ENCODE data around the gene MKLN1. TPM values are rescaled to one million over a fixed set of nuclear protein-coding genes. Genes with fewer than 3 reads are reported as not detected.

Gene MKLN1
- total RNA-seq, 4 donors from 2014 or later = 15.2 to 42.3 (median 24.0) TPM

DNA sequence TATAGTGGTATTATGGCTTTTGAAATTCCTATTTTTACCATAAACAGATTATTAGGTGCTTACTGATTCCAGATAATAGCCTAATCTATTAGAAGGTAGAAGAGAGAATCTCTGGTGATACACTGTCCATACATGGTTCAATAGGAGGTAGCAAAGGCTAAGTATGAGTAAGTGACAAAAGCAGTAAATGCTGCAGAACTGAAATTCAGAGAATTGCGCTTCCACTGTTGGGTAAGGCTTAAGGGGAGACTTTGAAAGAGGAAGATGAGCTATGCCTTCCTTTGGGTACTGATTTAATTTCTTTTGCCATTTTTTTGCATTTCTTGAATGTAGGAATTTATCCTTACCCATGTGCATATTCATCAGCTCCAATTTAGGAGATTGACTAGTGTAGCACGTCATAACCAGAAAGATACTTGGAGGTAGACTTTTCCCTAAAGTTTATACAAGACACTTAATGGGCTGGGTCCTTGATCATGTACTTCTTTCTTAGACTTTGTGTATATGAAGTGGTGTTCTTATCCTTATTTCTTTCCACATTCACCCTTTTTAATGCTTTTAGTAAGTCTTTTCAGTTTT, 15.3 kb downstream of the MKLN1 start:
- Histone ChIP-seq H3K27ac (no peak overlapping the region), H3K9me3 (peaks cover 0 to 5% (median 0%) of the 10 kb centered on the region in 3 donors), H3K4me3 (no peak overlapping the region), H3K4me1 (peaks cover 0 to 40% (median 9%) of the 10 kb centered on the region in 3 donors), H3K27me3 (no peaks in the 10 kb centered on the region), H3K36me3 (peaks cover 0 to 4% (median 0%) of the 10 kb centered on the region in 3 donors)
- intact Hi-C loops (cut with DNase I) = no loop called here
- TF ChIP-seq, protein P1, sequence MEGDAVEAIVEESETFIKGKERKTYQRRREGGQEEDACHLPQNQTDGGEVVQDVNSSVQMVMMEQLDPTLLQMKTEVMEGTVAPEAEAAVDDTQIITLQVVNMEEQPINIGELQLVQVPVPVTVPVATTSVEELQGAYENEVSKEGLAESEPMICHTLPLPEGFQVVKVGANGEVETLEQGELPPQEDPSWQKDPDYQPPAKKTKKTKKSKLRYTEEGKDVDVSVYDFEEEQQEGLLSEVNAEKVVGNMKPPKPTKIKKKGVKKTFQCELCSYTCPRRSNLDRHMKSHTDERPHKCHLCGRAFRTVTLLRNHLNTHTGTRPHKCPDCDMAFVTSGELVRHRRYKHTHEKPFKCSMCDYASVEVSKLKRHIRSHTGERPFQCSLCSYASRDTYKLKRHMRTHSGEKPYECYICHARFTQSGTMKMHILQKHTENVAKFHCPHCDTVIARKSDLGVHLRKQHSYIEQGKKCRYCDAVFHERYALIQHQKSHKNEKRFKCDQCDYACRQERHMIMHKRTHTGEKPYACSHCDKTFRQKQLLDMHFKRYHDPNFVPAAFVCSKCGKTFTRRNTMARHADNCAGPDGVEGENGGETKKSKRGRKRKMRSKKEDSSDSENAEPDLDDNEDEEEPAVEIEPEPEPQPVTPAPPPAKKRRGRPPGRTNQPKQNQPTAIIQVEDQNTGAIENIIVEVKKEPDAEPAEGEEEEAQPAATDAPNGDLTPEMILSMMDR (IDR thresholded peaks at IDR 0.05) = no peak
- TF ChIP-seq POLR2A (IDR thresholded peaks at IDR 0.05) = no peak
- WGBS, 2 donors = 74 to 78% methylated on average over 2 of the region's 2 CpGs
- DNase-seq = no peak

DNA sequence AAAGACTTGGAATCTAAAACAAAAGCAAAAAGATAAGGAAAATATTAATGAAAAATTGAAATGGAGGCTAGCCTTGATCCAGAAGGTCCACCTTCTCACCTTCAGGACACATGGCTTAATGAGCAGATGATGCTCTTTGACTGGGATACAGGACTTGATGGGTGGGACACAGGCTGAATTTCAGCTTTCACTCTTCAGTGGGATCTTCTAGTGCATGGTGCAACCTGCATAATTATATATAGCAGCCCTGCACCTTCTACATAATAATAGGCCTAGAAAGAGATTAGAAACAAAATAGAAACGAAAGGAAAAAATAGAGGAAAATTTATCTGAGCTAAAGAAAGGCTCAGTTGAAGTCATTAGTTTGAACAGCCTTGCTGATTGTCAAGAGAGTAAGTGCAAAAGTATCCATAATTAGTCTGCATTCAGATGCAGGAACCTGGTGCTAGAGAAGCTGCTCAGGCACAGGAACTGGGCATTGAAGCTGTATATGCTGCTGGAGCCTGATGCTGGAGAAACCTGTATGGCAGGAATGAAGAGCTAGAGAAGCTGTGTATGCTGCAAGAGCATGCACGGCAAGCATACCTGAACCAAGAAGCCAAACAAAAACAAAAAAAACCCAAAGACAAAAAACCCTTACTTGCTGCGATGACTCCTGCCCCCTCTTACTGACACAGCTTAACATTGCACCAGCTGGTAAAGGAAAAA, 19.4 kb downstream of the MKLN1 start:
- TF ChIP-seq, protein P1 (IDR thresholded peaks at IDR 0.05) = no peak
- TF ChIP-seq POLR2A (IDR thresholded peaks at IDR 0.05) = no peak
- WGBS, 2 donors = 31 to 43% methylated on average over 3 of the region's 3 CpGs
- intact Hi-C loops (cut with DNase I) = no loop called here
- H3K36me3 ChIP-seq = no peaks in the 10 kb centered on the region
- no peaks in the 10 kb centered on the region for H3K9me3 ChIP-seq
- no peak overlapping the region for H3K27ac ChIP-seq
- no peaks in the 10 kb centered on the region for H3K27me3 ChIP-seq
- H3K4me1 ChIP-seq = peaks cover 0 to 51% (median 12%) of the 10 kb centered on the region in 3 donors
- no peak overlapping the region for H3K4me3 ChIP-seq
- no peak for DNase-seq

DNA sequence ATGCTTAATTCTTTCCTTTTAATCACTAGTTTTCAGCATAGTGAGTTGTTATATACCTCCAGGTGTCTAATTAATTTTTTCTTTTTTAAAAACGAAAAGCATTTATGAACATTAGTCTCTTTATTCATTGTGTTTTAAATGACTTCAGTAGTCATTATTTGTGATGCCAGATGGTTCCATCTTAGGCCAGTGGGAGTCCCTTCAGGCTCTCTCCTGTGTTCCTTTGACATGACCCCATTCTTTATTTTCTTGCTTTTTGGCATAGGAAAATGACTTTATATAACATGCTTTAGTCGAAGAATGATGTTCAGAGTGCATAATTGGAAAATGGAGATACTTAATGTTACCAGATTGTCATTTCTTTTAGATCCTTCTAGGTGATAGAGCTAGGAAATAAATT, 24.4 kb downstream of the MKLN1 start:
- TF ChIP-seq, protein P1 (IDR thresholded peaks at IDR 0.05) = no peak
- TF ChIP-seq POLR2A (IDR thresholded peaks at IDR 0.05) = no peak
- H3K4me3 ChIP-seq = no peak overlapping the region
- H3K27me3 ChIP-seq = no peaks in the 10 kb centered on the region
- intact Hi-C loops (cut with DNase I) = no loop called here
- no peaks in the 10 kb centered on the region for H3K9me3 ChIP-seq
- DNase-seq = no peak
- H3K4me1 ChIP-seq = peaks cover 0 to 58% (median 21%) of the 10 kb centered on the region in 3 donors
- no peaks in the 10 kb centered on the region for H3K36me3 ChIP-seq
- no peak overlapping the region for H3K27ac ChIP-seq
- 69 to 84% methylated on average over 2 of the region's 2 CpGs for WGBS, 2 donors

DNA sequence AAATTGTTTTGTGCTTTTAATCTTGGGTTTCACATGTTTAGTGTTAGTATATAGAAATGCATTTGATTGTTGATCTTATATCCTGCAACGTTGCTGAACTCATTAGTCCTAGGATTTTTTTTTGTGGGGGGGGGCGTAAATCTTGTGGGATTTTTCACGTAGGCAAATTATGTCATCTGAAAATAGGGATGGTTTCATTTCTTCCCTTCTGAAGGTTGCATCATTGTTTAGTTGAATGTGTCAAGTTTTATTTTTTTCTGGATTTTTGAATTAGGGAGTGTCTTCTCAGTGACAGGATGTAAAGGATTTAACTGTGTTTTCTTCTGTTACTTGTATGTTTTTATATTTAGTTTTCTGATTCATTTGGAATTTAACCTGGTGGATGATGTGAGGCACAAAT, 26.7 kb downstream of the MKLN1 start:
- no peak for DNase-seq
- Histone ChIP-seq H3K4me3 (no peak overlapping the region), H3K27me3 (no peaks in the 10 kb centered on the region), H3K27ac (no peak overlapping the region), H3K4me1 (peaks cover 0 to 57% (median 21%) of the 10 kb centered on the region in 3 donors), H3K9me3 (no peaks in the 10 kb centered on the region), H3K36me3 (no peaks in the 10 kb centered on the region)
- TF ChIP-seq POLR2A (IDR thresholded peaks at IDR 0.05) = no peak
- TF ChIP-seq, protein P1 (IDR thresholded peaks at IDR 0.05) = no peak
- intact Hi-C loops (cut with DNase I) = no loop called here
- WGBS, 2 donors = 21 to 33% methylated on average over 3 of the region's 3 CpGs

Data from esophagus squamous epithelium (tissue), 5 donors.